Stomach smooth muscle (tissue), 2 donors: ENCODE results near the gene NCDN.

Experiments
- H3K27ac ChIP-seq: one replicate; pipeline ENCODE4 v1.7.0; 2013; ENCODE audit warnings: mild to moderate bottlenecking, low read length, inconsistent platforms
- H3K27me3 ChIP-seq, 2 donors: one replicate each; pipeline ENCODE4 v1.7.0; 2013; ENCODE audit warnings: low read length in 2 of 2; ENCODE audit not compliant: insufficient read depth in 2 of 2, control insufficient read depth in 1 of 2
- H3K36me3 ChIP-seq, 2 donors: one replicate each; pipeline ENCODE4 v1.7.0; 2013; ENCODE audit warnings: low read length in 2 of 2; ENCODE audit not compliant: control insufficient read depth in 2 of 2, insufficient read depth in 2 of 2
- H3K4me1 ChIP-seq: one replicate; pipeline ENCODE4 v1.7.0; 2013; ENCODE audit warnings: low read length; ENCODE audit not compliant: control insufficient read depth, insufficient read depth
- H3K4me3 ChIP-seq, 2 donors: one replicate each; pipeline ENCODE4 v1.7.0; 2013; ENCODE audit warnings: low read length in 2 of 2
- H3K9ac ChIP-seq, 2 donors: one replicate each; pipeline ENCODE4 v1.7.0; 2013; ENCODE audit warnings: low read length in 2 of 2, mild to moderate bottlenecking in 1 of 2
- H3K9me3 ChIP-seq, 2 donors: one replicate each; pipeline ENCODE4 v1.7.0; 2013; ENCODE audit warnings: low read length in 2 of 2; ENCODE audit not compliant: control insufficient read depth in 2 of 2
- donor health status: healthy.
- donor health status: Pancreatic carcinoma.

Gene NCDN

DNA sequence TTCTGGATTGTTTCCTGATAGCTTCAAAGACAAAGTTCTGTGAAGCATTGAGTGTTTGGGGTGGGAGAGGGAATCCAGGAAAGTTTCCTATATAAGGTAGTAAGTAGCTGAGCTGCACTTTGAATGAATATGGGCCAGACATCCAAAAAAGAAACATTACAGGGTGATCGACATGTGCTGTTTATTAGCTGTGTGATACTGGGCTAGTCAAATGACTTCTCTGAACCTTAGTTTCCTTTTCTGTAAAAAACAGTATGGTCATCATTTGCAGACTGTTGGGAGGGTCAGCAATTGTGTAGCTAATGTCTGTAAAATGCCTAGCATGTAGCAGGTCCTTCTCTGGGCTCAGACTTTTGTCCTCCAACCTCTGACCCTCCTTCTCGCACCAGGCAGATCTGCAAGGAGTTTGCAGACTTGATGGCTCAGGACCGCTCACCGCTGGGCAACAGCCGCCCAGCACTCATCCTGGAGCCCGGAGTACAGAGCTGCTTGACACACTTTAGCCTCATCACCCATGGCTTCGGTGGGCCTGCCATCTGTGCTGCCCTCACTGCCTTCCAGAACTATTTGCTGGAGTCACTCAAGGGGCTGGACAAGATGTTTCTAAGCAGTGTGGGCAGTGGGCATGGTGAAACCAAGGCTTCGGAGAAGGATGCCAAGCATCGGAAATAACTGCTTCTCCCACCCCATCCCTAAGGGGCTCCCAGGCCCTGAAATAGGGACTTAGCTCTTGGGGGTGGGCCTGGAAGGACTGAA is 36.6 kb downstream of the NCDN start:
- Histone ChIP-seq H3K4me3 (no peak overlapping the region), H3K9me3 (no peaks in the 10 kb centered on the region), H3K27me3 (no peaks in the 10 kb centered on the region), H3K4me1 (no peaks in the 10 kb centered on the region), H3K9ac (no peak overlapping the region), H3K27ac (no peak overlapping the region), H3K36me3 (peaks cover 5% of the 10 kb centered on the region in 2 donors)

DNA sequence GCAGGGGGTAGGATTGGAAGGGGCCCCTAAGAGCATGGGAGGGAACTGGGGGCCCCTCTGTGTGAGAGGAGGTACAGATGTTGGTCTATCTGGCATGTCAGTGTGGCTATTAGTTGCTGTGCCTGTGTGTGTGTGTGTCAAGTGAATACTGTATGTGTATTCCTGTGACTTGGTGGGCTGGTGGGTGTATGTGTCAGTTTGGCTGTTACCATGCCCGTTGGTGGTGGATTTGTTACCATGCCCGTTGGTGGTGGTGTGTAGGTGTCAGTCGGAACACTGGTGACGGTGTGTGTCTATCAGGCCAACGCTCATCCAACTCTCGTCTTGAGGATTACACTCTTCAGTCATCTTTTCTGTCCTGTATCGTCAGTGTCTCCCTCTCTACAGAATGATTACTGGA is 38.1 kb downstream of the NCDN start:
- H3K4me3 ChIP-seq, result no peak overlapping the region
- H3K9ac ChIP-seq, result no peak overlapping the region
- no peaks in the 10 kb centered on the region for H3K4me1 ChIP-seq
- H3K36me3 ChIP-seq, result peaks cover 5 to 10% of the 10 kb centered on the region in 2 donors
- H3K9me3 ChIP-seq, result no peaks in the 10 kb centered on the region
- H3K27ac ChIP-seq, result no peak overlapping the region
- no peaks in the 10 kb centered on the region for H3K27me3 ChIP-seq

DNA sequence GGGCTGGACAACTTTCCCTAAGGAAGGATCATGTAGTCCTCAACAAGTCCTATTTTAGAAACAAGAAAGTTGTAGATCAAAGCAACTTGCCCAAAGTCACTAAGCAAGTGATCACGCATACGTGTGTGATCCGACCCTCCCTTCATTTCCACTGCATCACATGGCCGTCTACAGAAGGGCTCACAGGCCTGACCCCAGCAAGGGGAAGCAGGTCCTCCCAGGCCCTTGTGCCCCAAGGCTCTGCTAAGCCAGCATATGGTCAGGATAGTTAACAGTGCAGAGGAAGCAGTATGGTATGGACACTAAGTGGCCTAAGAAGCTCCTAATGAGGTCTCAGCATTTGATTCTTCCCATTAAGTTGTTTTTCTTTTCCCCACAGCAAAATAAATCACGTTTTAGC is 40.3 kb downstream of the NCDN start:
- no peaks in the 10 kb centered on the region for H3K9me3 ChIP-seq
- no peak overlapping the region for H3K27ac ChIP-seq
- H3K4me1 ChIP-seq, result no peaks in the 10 kb centered on the region
- H3K27me3 ChIP-seq, result no peaks in the 10 kb centered on the region
- H3K4me3 ChIP-seq, result no peak overlapping the region
- peaks cover 14 to 20% of the 10 kb centered on the region in 2 donors for H3K36me3 ChIP-seq
- H3K9ac ChIP-seq, result no peak overlapping the region

DNA sequence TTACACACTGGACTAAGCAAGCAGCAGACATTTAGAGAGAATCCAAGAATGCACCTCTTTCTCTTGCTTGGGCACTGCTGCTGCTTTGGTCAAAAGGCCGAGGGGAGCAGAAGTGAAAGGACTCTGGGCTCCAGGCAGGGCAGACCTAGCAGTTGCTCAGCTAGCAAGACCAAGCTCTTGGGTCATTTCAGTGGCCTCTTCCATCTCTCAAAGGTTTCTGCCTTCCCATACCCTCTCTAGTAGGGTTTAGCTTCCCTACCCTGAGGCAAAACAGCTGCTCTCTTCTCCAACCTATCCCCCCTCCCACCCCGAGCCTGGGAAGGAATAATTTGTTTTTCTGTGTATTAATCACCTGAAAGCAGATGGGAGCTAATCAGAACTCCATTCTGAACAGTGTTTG is 41.3 kb downstream of the NCDN start:
- Histone ChIP-seq H3K9ac (no peak overlapping the region), H3K9me3 (no peaks in the 10 kb centered on the region), H3K27ac (no peak overlapping the region), H3K27me3 (no peaks in the 10 kb centered on the region), H3K4me1 (no peaks in the 10 kb centered on the region), H3K4me3 (no peak overlapping the region), H3K36me3 (peaks cover 18 to 28% of the 10 kb centered on the region in 2 donors)

DNA sequence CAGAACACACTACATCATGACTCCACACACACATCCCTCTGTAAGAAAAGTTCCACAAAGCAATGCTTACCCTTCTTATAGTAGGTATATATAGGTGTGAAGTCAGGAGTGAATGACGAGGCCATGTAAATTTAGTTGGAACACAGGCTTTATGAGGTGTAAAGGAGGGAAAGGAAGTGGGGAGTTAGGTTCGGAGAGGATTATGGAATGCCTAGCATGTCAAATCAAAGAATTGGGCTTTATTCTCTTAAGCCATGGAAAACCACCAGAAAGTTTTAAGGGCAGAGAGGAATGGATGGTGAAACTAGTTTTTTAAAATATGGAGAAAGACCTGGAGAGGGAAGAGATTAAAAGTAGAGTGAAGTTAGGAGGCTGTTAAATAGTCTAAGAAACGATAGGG is 41.8 kb downstream of the NCDN start:
- H3K27ac ChIP-seq, result no peak overlapping the region

DNA sequence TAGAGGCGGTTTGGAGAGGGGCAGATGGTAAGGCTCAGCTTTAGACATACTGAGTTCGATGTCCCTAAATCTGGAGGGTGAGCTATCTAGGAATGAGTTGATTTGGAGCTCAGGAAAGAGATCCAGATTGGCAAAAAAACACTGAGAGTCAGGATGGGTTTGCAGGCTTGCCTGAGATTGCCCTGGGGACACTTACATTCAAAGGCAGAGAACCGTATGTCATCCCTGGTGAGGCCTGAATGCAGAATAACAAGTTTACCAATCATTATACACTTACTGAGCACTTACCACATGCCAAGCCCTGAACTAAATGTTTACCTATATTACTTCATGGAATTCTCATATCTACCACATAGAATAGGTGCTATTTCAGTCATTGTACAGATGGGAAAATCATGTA is 43.0 kb downstream of the NCDN start:
- Histone ChIP-seq H3K4me1 (no peaks in the 10 kb centered on the region), H3K9me3 (no peaks in the 10 kb centered on the region), H3K9ac (no peak overlapping the region), H3K36me3 (peaks cover 32 to 35% of the 10 kb centered on the region in 2 donors), H3K27me3 (no peaks in the 10 kb centered on the region), H3K4me3 (no peak overlapping the region), H3K27ac (no peak overlapping the region)

More for the DNA sequence above, 41.8 kb downstream of the NCDN start:
- Histone ChIP-seq H3K27me3 (no peaks in the 10 kb centered on the region), H3K36me3 (peaks cover 21 to 28% of the 10 kb centered on the region in 2 donors), H3K4me1 (no peaks in the 10 kb centered on the region), H3K9ac (no peak overlapping the region), H3K4me3 (no peak overlapping the region), H3K9me3 (no peaks in the 10 kb centered on the region)

DNA sequence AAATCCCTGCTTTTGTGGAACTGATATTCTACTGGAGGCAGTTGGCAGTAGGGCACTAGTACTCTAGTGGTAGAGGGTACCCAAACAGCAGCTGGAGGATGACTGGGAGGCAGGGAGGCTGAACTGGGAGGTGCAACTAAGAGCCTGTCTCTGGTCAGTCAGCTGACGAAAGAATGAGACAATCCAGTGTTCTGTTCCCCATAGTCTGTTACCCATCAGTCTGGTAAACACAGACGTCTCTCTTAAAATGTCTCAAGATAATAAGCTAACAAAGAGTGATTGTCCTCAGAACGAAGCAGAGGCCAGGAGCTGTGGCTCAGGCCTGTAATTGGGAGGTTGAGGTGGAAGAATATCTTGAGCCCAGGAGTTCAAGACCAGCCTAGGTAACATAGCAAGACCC is 45.9 kb downstream of the NCDN start:
- Histone ChIP-seq H3K9me3 (no peaks in the 10 kb centered on the region), H3K4me3 (no peak overlapping the region), H3K27ac (no peak overlapping the region), H3K9ac (no peak overlapping the region), H3K4me1 (no peaks in the 10 kb centered on the region), H3K27me3 (no peaks in the 10 kb centered on the region), H3K36me3 (peaks cover 38 to 45% of the 10 kb centered on the region in 2 donors)

DNA sequence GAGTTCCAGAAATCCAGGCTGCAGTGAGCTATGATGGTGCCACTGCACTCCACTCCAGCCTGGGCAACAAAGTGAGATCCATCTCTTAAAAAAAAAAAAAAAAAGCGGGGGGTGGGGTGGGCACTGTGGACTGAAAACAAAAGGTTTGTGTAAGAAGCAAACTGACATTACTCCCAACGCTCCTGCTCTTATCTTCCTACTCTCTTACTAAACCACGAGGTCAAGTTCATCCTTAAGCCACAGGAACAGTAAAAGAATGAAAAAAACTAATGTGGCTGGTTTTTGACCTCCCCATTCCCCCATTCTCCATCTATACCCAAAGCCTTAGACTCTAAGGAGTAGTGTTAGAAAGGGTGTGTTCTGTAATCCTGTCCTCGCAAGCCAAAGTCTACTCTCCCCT is 46.3 kb downstream of the NCDN start:
- Histone ChIP-seq H3K36me3 (peaks cover 38 to 42% of the 10 kb centered on the region in 2 donors), H3K9ac (no peak overlapping the region), H3K27me3 (no peaks in the 10 kb centered on the region), H3K9me3 (no peaks in the 10 kb centered on the region), H3K4me1 (no peaks in the 10 kb centered on the region), H3K4me3 (no peak overlapping the region), H3K27ac (no peak overlapping the region)

DNA sequence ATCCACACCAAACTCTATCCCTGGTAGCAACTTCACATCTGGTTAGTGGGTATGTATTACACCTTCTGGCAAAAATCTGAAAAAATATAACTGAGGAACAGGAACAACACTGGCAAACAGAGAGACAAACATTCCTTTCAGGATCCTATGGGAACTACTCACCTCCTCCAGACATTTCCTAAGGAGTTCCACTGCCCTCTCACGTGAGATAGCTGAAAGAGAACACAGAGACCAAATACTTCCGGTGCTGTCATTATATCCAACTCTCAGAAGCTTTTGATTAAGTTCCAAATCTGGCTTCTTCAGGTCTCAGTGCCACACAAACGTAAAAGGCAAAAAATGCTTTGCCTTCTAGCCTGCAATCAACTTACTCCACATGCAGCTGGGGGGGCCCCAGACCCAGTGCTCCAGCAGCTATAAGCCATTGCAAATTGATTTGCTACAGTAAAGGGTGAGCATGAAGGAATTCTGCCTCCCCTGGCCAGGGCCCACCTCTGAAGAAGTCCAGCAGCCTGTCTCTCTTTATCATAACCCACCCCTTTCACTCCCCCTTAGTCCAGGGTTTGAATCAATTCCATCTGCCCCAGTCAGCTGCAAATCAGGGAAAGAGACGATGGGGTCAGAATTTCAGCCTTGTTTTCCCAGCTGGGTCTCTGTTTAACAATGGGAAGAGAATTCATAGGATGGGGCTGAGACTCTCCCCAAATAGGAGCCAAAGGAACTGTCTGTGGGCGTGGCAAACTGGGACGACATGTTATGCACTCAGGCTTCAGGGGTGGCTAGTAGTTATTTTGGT is 47.7 kb downstream of the NCDN start:
- Histone ChIP-seq H3K36me3 (peaks cover 38 to 43% of the 10 kb centered on the region in 2 donors), H3K4me3 (no peak overlapping the region), H3K9me3 (no peaks in the 10 kb centered on the region), H3K27me3 (no peaks in the 10 kb centered on the region), H3K9ac (no peak overlapping the region), H3K4me1 (no peaks in the 10 kb centered on the region), H3K27ac (no peak overlapping the region)

DNA sequence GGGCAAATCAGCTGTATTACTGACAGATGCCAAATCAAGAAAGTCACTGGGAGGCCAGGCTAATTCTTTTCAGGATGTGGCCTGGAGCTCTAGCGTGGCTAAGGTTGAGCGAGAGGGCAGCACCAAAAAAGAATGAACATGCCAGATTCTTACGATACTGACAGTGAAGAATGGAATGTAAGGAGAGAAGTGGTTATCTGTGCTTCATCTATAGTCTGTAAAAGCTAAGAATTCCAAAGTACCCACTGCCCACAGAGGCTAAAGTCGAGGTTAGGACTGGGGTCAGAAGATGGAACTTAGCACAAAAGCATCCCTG is 48.2 kb downstream of the NCDN start:
- Histone ChIP-seq H3K27ac (no peak overlapping the region), H3K36me3 (peaks cover 38 to 43% of the 10 kb centered on the region in 2 donors)

DNA sequence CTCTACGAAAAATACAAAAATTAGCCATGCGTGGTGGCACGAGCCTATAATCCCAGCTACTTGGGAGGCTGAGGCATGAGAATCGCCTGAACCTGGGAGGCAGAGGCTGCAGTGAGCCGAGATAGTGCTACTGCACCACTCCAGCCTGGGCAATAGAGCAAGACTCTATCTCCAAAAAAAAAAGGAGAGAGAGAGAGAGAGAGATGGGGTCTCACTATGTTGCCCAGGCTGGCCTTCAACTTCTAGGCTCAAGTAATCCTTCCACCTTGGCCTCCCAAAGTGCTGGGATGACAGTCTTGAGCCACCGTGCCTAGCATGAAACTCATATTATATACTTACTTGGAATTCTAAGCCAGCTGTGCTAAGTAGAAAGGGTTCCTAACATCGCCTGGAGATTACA is 54.1 kb downstream of the NCDN start:
- no peak overlapping the region for H3K9ac ChIP-seq
- H3K9me3 ChIP-seq, result no peaks in the 10 kb centered on the region
- no peak overlapping the region for H3K4me3 ChIP-seq
- H3K4me1 ChIP-seq, result no peaks in the 10 kb centered on the region
- H3K27me3 ChIP-seq, result no peaks in the 10 kb centered on the region
- peaks cover 15 to 19% of the 10 kb centered on the region in 2 donors for H3K36me3 ChIP-seq
- no peak overlapping the region for H3K27ac ChIP-seq

More for the DNA sequence above, 48.2 kb downstream of the NCDN start:
- Histone ChIP-seq H3K4me1 (no peaks in the 10 kb centered on the region), H3K9ac (no peak overlapping the region), H3K9me3 (no peaks in the 10 kb centered on the region), H3K27me3 (no peaks in the 10 kb centered on the region), H3K4me3 (no peak overlapping the region)
